GM20000 (cell line): ENCODE measurements around the gene HAND1.

Experiments
- DNase-seq: peaks from one replicate; pipeline ENCODE4 v3.0.0; 2012; ENCODE audit warnings: low spot score
- CTCF ChIP-seq: IDR thresholded peaks from 2 replicates; pipeline ENCODE4 v1.5.1; 2012; ENCODE audit warnings: mild to moderate bottlenecking, control low read depth; ENCODE audit errors: extremely low read depth, missing control alignments

The HAND1 gene

GRCh38 chr5:154478752-154479159 lies 729 bp upstream of the HAND1 start:
- no peak for DNase-seq
- no peak for TF ChIP-seq CTCF

GRCh38 chr5:154477382-154478223 lies 424 bp downstream of the HAND1 start:
- peak; percentile 49 for DNase-seq
- no peak for TF ChIP-seq CTCF

DNA sequence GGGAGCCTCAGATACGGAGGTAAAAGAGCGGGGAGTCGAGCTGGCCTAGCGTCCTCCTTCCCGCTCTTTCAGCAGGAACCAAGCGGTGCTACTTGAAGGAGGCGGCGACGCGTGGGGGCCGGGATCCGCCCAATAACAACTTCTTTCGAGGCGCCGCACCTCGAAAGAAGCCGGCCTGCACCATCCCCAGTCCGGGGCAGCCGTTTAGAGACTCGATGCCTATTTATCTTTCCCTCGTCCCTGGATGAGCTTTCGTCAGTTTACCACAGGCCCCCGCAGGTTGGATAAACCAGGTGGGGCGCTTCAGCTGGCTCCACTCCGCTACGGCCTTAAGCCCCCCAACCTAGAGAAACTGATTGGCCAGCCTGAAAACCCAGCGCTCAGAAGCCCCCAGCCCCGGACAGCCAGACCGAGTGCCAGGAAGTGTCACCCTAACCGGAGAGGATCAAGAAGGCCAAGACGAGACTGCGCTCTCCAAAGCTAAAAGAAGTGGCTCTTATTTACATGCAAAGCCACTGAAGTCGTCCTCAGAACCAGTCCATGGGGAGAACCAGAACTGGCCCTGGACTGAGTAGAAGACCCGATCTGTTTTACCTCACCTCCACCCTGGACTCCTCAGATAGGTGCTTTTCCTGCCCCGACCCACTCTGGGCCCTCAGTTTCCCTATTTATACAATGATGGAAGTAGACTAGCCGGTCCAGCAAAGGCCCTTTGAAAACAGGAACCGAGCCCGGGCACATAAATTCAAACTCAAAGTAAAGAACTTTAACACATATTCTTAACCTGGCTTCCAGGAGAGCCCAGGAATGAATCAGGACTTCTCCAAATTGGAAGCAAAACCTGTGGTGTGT lies 1.4 kb downstream of the HAND1 start:
- TF ChIP-seq CTCF = no peak
- DNase-seq = no peak

DNA sequence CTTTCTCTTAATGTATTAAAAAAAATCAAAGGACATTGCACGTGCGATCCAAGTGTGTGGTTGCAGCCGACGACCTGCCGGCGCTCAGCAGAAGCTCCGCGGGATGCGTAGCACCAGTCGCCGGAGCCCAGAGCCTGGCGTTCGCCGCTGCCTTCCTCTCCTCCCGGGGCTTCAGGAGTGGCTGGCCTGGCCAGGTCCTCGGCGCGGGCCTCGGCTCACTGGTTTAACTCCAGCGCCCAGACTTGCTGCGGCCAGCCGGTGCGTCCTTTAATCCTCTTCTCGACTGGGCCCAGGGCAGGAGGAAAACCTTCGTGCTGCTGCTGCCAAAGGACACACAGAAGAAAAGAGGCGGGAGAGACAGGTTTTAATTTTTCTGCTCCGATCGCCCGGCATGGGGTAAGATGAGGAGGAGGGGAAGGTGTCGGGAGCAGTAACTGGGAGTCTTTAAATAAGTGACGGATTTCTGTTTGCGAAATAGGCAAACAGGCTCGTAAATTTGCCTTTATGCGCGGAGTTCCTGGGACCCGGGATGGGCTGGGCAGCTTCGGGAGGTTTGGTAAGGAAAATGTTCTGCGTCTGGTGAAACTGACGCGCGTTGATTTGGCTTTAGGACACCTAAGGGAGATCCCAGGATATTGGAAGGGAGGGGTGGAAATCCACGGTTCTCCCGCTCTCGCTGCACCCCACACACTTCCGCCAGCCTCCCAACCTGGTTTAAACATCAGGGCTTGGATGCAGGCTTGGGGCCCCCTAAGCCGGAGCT lies 2.3 kb downstream of the HAND1 start:
- DNase-seq = no peak
- no peak for TF ChIP-seq CTCF

GRCh38 chr5:154474396-154475334 lies 3.4 kb downstream of the HAND1 start:
- TF ChIP-seq CTCF = no peak

DNA sequence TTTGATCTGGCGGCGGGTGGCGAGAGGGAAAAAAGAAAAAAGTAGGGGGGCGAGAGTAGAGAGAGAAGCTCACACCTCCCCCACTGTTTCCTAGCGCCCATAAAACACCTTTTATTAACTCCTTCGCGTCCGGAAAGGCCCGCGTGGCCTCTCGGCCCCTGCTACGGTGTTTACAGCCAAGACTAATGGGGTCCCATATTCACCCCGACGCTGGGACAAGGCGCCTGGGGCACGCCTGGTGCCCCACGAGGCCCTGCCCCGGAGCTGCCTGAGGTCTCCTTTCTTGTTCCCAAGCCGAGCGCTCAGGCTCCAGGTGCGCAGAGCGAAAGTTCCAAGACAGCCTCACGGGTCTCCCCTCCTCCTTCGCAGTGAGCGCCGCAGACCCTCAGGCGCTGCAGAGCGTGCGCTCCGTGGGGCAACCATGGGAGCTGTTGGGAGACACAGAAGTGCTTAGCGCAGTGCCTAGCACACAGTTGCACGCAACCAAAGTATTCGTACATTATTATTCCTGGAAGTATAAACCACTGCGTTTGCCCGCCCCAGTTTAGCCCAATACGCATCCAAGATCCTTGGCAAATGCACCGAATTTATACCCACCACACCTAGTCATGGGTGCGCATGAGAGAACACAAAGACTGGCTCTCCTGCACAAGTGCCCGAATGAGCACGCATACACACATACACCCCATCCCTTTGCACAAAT lies 4.3 kb downstream of the HAND1 start:
- TF ChIP-seq CTCF = no peak
- DNase-seq = no peak

More at GRCh38 chr5:154474396-154475334, 3.4 kb downstream of the HAND1 start:
- DNase-seq = no peak
